Raji (cell line): Measurements from ENCODE around the gene MTA3.

ENCODE experiments used
- POLR2A ChIP-seq: IDR thresholded peaks from 2 replicates; pipeline ENCODE4 v1.6.1; 2011; ENCODE audit warnings: low read depth, low read length, control low read depth; ENCODE audit not compliant: insufficient read depth

Gene MTA3

DNA sequence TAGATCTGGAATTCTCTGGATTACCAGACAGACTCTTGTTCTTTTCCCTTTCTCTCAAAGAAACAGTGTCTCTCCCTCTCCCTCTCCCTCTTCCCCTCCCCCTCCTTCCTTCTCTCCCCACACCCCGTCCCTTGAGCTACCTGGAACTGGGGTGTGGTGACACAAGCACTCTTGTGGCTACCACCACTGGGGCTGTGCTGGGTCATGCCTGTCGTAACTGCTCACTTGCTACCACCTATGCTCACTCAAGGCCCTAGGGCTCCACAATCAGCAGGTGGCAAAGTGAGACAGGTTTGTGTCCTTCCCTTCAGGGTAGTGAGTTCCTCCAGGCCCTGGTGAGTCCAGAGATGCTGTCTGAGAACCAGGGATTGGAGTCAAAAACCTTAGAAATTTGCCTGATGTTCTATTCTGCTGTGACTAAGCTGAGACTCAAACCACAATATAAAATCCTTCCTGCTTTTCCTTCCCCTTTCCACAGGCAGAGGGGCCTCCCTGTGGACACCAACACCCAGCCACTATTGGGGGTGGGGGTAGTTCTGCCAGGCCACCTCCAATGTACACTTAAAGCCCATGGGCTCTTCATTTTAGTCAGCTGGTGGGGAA, 124.7 kb downstream of the MTA3 start:
- no peak for TF ChIP-seq POLR2A

DNA sequence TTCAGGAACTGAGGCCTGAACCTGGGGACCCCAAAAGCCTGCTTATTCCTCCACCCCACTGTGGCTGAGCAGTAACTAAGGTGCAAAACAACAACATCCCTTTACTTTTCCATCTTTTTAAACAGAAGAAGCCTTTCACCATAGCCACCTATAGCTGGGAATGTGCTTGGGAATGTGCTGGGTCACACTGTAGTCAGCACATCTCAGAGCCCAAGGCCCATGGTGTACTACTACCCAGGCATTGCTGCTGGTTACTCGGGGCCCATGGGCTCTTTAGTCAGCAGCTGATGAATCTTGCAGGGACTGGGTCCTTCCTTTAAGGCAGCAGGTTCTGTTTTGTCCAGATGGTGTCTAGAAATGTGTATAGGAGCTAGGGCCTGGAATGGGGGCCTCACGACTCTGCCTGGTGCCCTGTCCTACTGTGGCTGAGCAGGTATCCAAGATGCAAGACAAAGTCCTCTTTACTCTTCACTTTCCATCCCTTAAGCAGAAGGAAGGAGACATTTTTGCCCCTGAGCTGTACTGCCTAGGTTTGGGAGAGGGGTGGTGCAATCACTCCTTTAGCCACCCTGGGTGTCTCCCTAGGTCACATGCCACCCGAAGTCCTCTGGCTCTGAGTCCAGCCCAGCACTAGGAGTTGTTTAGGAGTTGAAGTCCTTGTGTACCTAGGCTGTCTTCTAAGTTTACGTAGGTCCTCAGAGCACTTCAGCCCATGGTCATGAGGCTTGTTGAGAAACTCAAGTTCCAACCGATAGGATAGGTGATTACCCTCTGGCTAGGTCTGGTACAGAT, 125.5 kb downstream of the MTA3 start:
- no peak for TF ChIP-seq POLR2A

- no peak for TF ChIP-seq POLR2A
Observed at GRCh38 chr2:42696987-42697386, 128.6 kb downstream of the MTA3 start.

- TF ChIP-seq POLR2A: no peak
Observed at GRCh38 chr2:42698940-42699339, 130.5 kb downstream of the MTA3 start.

GRCh38 chr2:42706836-42707235, 138.4 kb downstream of the MTA3 start:
- TF ChIP-seq POLR2A: no peak

DNA sequence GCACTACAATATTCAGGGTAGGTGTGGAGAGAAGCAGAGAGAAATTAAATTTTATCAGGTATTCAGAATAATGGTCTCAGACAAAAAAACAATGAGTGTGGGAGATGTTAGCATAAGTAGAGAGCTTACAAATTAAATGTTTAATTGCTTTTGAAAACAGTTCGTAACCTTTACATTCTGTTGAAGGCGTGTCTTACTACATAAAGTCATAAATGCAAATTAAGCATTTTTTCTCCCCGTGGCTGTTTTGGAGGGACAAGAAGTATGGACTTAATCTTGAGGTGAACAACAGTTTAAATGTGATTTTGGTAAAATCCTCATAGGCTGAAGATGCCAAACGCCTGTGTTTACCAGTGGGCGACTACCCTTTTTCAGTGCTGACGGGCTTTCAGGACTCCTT, 139.7 kb downstream of the MTA3 start:
- TF ChIP-seq POLR2A: no peak

- no peak for TF ChIP-seq POLR2A
Observed at GRCh38 chr2:42711896-42712295, 143.5 kb downstream of the MTA3 start.

DNA sequence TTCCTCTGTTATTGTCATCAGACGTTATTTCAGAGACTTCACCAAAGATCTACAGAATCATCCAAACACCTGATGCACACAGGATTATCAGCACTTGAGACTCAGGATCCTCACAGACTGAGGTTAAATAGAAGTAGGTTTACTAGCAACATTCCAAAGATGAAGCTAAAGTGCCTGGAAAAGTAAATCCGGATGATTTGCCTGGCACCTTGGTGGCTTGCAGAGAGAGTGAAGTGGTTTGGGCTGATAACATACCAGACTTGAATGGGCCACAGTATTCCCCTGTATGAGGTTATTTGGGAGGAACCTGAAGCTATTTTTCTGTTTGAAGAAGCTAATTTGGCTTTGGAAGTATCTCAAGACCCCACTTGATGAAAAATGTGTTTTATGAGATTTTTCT, 144.5 kb downstream of the MTA3 start:
- TF ChIP-seq POLR2A: no peak

- TF ChIP-seq POLR2A: no peak
Observed at GRCh38 chr2:42713920-42714319, 145.5 kb downstream of the MTA3 start.

DNA sequence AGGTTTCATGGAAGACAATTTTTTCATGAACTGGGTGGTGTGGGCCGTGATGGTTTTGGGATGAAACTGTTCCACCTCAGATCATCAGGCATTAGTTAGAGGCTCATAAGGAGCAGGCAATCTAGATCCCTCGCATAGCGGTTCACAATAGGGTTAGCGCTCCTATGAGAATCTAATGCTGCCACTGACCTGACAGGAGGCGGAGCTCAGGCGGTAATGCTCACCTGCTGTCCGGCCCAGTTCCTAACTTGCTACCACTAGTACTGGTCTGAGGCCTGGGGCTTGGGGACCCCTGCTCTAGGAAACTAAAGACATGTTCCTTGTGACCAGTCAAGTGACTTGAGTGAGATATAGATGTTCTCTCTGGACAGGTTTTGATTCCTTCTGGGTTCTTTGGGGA, 146.3 kb downstream of the MTA3 start:
- TF ChIP-seq POLR2A: no peak

DNA sequence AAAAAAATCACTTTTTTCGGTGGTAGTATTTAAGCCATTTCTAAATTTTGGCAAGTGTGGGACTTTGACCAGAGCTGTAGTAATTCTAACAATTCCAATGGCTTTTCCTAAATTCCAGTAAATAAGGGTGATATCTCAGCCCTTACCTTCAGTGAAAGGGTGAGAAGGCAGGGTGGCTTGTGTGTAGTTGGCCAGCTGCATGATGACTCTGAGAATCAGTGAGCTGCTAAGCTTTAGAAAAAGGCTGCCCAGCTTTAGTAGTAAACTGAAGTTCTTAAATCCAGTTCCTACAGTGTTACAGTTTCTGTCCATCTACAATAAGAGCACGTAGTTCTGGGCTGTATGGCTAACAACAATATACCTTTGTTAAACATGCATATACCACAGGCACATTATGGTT, 153.5 kb downstream of the MTA3 start:
- no peak for TF ChIP-seq POLR2A

DNA sequence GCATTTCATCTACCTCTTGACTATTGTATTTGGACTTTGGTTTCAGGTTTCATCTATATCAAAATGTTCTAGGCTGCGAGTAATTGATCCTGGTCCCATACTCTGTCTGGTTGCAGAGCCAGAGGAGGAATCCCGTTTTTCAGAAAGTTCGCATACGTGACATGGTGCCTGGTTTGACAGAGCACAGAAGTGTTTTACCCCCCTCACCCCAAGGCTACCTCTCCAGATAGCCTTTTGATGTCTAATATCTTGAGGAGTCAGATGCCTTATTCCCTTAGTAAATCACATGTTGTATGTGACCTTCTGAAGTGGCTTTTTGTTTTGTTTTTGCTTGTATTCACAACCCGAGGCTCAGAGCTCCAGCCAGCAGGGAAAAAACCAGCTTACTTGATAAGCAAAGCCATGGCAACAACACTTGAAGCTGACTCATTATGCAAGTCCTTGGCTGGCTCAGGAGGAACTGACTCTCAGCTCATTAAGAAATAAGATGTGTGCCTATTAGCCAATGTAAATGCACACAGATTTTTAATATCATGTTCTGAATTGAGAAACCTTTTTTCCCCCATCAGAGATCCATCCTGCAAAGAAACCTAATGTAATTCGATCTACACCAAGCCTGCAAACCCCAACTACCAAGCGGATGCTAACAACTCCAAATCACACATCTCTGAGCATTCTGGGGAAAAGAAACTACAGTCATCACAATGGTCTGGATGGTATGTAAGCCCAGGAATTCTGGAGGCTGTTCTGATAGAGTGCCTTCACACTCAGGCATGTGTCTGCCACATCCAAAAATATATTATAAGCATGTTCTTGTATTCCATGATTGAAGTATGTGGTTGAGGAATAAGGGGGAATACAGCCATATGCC, 154.1 kb downstream of the MTA3 start:
- no peak for TF ChIP-seq POLR2A

- TF ChIP-seq POLR2A: no peak
Observed at GRCh38 chr2:42723465-42723864, 155.0 kb downstream of the MTA3 start.

DNA sequence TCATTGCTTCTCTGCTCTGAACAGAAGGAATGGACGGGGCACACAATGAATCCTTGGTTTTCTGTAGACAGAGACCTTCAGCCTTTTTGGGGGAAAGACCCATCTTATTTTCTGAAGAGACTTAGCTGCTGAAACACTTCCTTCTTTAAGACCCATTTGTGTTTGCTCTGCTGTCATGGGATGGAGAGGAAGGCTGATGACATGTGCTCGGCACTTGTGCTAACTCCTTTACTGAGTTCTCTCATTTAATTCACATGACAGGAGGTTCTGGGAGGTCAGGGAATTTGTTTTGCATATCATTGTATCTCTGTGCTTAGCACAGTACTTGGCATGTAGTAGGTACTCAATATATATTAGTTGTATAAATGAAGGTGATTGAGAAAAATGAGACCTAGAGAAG, 156.5 kb downstream of the MTA3 start:
- TF ChIP-seq POLR2A: no peak

- TF ChIP-seq POLR2A: no peak
Observed at GRCh38 chr2:42725657-42726056, 157.2 kb downstream of the MTA3 start.

DNA sequence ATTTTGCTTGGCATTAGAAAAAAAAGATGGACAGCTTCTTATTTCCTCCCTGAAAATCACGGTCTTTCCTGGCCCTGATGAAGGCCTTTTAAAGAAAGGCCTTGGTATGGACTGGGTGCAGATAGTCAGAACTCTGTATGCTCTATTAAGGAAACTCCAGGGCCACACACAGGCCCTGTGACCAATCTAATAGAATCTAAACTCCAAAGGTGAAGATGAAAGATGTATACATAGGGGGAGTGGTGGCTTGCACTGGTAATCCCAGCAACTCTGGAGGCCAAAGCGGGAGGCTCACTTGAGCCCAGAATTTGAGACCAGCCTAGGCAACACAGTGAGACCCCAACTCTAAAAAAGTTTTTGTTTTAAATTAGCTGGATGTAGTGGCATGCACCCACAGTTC, 158.2 kb downstream of the MTA3 start:
- TF ChIP-seq POLR2A: no peak

- TF ChIP-seq POLR2A: no peak
Observed at GRCh38 chr2:42733852-42734251, 165.4 kb downstream of the MTA3 start.
